Activated T-helper 1 cell treated with anti-CD3 and anti-CD28 coated beads, Interleukin-12 subunit alpha, Interleukin-12 subunit beta, Interleukin-2, Interleukin-4 antibody, amounts not matched to agents 30 ng/mL and 10 ng/mL and 1 ng/mL, durations not matched to agents 14 hours and 24 hours and 36 hours (primary cell): Measurements from ENCODE around the gene HCRTR1. TPM values are rescaled to one million over a fixed set of nuclear protein-coding genes. Genes with fewer than 3 reads are reported as not detected.

Experiments used
- DNase-seq: peaks from one replicate; pipeline ENCODE4 v3.0.0; 2021; ENCODE audit warnings: low spot score
- H3K27ac Mint-ChIP-seq: one replicate; pipeline ENCODE4 v1.8.0; 2021; ENCODE audit warnings: mild to moderate bottlenecking, mixed read lengths
- H3K27me3 Mint-ChIP-seq: one replicate; pipeline ENCODE4 v1.8.0; 2022; ENCODE audit warnings: mild to moderate bottlenecking, moderate library complexity, mixed read lengths; ENCODE audit not compliant: insufficient read depth
- H3K36me3 Mint-ChIP-seq: one replicate; pipeline ENCODE4 v1.8.0; 2021; ENCODE audit warnings: low read depth, mixed read lengths
- H3K4me1 Mint-ChIP-seq: one replicate; pipeline ENCODE4 v1.8.0; 2021; ENCODE audit warnings: low read depth, mixed read lengths
- H3K4me3 Mint-ChIP-seq: one replicate; pipeline ENCODE4 v1.8.0; 2021; ENCODE audit warnings: mild to moderate bottlenecking, moderate library complexity, mixed read lengths
- H3K9me3 Mint-ChIP-seq: one replicate; pipeline ENCODE4 v1.8.0; 2021; ENCODE audit warnings: mixed read lengths
- intact Hi-C: fragments of 100-400 bp; cut with micrococcal nuclease; formaldehyde crosslinking; loops from one replicate; pipeline ENCODE4 v1.15.1; 2024
- total RNA-seq: library from RNA; stranded (reverse); gene quantifications from 2 replicates; pipeline ENCODE4 v1.2.3, GENCODE V29; 2022

Gene HCRTR1
- not detected in 2 replicates for total RNA-seq

DNA sequence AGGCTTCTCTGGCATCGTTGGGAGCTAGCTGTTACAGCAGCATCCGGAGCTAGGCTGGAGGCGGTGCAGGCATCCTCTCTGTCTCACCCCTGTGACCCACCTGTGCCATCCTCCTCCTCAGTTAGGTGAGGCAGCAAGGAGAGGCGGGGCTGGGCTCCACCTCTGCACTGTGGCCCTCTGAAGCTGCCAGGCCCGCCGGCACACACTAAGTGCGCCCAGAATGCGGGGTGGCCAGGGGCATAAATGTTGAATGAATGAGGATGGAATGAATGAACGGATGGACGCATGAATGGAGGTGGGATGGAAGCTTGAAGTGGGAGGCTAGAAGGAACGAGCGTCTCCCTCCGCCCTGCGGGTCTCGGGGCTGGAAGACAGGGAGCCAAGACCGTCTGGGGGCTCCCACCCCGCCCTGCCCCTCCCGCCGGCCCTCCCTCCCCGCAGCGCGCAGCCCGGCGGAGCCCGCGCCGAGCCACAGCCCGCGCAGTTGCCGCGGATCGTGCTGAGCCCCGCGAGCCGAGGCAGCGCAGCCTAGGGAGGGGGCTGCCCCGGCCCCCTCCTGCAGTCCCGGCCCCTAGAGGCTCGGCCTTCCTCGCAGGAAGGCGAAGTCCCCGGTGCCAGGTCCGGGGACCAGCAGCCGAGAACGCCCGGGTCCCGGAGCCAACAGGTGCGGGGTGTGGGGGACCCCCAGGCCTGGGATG lies at the start of gene HCRTR1:
HCRTR1 (plus strand) TSS at position 472 of the 698 bp plus-strand sequence. CDS start 1,504 bp downstream, outside the sequence.
- H3K27ac Mint-ChIP-seq: no peak within 1 kb of the TSS
- H3K27me3 Mint-ChIP-seq: peaks cover 35% of the 10 kb centered on the region
- no peaks in the 10 kb centered on the region for H3K4me1 Mint-ChIP-seq
- no peak for DNase-seq
- peak within 1 kb of the TSS; percentile 46 for H3K4me3 Mint-ChIP-seq
- peaks cover 2% of the 10 kb centered on the region for H3K36me3 Mint-ChIP-seq
- no peaks in the 10 kb centered on the region for H3K9me3 Mint-ChIP-seq
- intact Hi-C loops: no loop called here

GRCh38 chr1:31567956-31568570 lies 49.4 kb upstream of the HCRTR1 start:
- Mint-ChIP-seq H3K4me1 (no peaks in the 10 kb centered on the region), H3K4me3 (no peak overlapping the region), H3K36me3 (no peaks in the 10 kb centered on the region), H3K27ac (no peak overlapping the region), H3K27me3 (peaks cover 20% of the 10 kb centered on the region), H3K9me3 (no peaks in the 10 kb centered on the region)
- no peak for DNase-seq
- intact Hi-C loops: loop anchor here (10.0 kb wide), 1 partner anchor 137 kb away; the partner anchor contains the start of gene COL16A1

- intact Hi-C loops: loop anchor here (10.0 kb wide), 1 partner anchor 136 kb away; the partner anchor contains the start of gene COL16A1
- no peak for DNase-seq
- Mint-ChIP-seq H3K9me3 (no peaks in the 10 kb centered on the region), H3K4me1 (no peaks in the 10 kb centered on the region), H3K4me3 (no peak overlapping the region), H3K27me3 (peaks cover 19% of the 10 kb centered on the region), H3K27ac (no peak overlapping the region), H3K36me3 (no peaks in the 10 kb centered on the region)
Observed at GRCh38 chr1:31568895-31569595, 48.4 kb upstream of the HCRTR1 start.

- Mint-ChIP-seq H3K4me3 (no peak overlapping the region), H3K9me3 (no peaks in the 10 kb centered on the region), H3K4me1 (no peaks in the 10 kb centered on the region), H3K27ac (no peak overlapping the region), H3K36me3 (no peaks in the 10 kb centered on the region), H3K27me3 (peaks cover 21% of the 10 kb centered on the region)
- intact Hi-C loops: loop anchor here (10.0 kb wide), 1 partner anchor 135 kb away; the partner anchor contains the start of gene COL16A1
- DNase-seq: no peak
Observed at GRCh38 chr1:31569596-31570173, 47.8 kb upstream of the HCRTR1 start.

DNA sequence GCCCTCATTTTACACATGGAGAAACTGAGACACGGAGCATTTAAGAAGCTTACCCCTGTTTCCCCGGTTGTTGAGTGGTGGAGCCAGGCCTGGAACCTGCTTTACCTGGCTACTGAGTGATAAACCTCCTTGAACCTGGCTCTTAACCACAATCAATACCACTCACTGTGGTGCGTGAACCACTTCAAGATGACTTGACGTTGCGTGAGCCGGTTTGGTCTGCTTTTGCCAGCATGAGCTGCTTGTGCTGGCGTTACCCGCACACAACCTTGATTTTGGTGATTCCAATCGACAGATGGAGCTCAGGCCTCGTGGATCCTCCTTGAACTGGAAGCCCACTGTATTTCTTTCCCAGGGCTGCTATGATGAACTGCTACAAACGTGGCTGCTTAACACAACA lies 47.3 kb upstream of the HCRTR1 start:
- DNase-seq: no peak
- H3K36me3 Mint-ChIP-seq: no peaks in the 10 kb centered on the region
- H3K4me1 Mint-ChIP-seq: no peaks in the 10 kb centered on the region
- H3K27ac Mint-ChIP-seq: no peak overlapping the region
- no peaks in the 10 kb centered on the region for H3K9me3 Mint-ChIP-seq
- intact Hi-C loops: no loop called here
- H3K4me3 Mint-ChIP-seq: no peak overlapping the region
- peaks cover 20% of the 10 kb centered on the region for H3K27me3 Mint-ChIP-seq

- H3K9me3 Mint-ChIP-seq: no peaks in the 10 kb centered on the region
- peaks cover 16% of the 10 kb centered on the region for H3K27me3 Mint-ChIP-seq
- no peaks in the 10 kb centered on the region for H3K36me3 Mint-ChIP-seq
- H3K4me3 Mint-ChIP-seq: no peak overlapping the region
- DNase-seq: no peak
- no peaks in the 10 kb centered on the region for H3K4me1 Mint-ChIP-seq
- intact Hi-C loops: no loop called here
- no peak overlapping the region for H3K27ac Mint-ChIP-seq
Observed at GRCh38 chr1:31570906-31571305, 46.6 kb upstream of the HCRTR1 start.

DNA sequence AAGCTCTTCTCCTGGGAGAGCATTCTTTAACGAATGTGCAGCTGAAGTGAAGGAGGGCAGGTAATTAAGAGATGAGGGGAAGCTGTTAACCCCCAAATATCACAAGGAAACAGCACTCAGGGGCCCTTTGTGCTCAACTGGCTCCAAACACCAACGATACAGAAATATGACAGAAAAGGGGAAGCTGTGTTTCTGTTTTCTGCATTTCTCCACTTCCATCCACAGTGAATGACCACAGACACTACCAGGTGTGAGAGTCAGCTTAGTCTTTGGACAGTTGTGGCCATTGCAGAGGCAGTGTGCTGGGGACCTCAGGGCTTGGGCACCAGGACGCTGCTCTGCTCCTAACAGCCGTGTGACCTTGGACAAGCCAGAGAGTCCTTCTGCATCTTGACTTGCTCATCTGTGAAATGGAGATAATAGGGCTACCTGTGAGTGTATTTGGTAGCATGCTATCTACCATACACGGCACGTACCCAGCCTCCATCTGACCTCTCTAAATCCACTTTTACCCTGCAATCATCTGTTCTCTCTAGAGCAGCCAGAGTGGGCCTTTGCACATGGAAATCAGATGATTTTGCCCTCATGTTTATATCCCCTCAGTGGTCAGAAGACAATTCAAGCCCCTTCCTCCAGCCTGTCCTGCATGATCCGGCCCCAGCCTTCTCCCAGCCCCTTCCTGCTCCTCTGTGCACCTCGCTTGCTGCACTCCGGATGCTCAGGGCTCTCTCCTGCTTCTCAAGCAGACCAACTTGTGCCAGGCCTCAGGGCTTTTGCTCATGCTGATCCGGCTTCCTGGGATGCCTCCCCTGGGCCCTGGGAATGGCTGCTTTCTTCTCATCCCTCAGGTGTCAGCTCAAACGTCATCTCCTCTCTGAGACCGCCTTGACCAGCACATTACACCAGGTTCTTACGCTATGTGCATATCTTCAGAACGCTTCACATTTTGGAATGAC lies 45.9 kb upstream of the HCRTR1 start:
- intact Hi-C loops: no loop called here
- no peak for DNase-seq

DNA sequence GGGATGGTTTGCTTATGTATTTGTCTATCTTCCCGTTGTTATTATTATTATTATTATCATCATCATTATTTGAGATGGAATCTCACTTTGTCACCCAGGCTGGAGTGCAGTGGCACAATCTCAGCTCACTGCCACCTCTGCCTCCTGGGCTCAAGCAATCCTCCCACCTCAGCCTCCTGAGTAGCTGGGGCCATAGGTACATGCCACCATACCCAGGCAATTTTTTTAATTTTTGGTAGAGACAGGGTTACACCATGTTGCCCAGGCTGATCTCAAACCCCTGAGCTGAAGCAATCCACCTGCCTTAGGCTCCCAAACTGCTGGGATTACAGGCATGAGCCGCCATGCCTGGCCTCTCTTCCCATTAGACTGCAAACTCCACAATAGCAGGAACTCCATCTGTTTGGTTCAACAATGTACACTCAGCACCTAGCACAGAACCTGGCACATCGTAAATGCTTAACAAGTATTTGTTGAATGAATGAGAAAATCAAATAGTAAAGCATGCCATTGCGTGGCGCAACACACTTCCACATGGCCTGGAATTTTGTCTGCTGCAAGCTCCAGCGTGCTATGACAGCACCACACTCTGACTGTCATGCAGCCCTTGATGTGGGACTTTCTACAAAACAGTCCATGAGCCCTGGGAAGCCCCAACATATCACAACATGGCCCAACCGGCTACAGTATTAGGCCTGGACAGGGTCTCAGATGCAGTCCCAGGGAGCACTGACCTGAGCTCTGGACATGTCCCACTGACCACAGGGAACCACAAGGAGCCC lies 45.0 kb upstream of the HCRTR1 start:
- Mint-ChIP-seq H3K27ac (no peak overlapping the region), H3K27me3 (peaks cover 16% of the 10 kb centered on the region), H3K4me3 (no peak overlapping the region), H3K4me1 (no peaks in the 10 kb centered on the region), H3K36me3 (no peaks in the 10 kb centered on the region), H3K9me3 (no peaks in the 10 kb centered on the region)
- DNase-seq: no peak
- intact Hi-C loops: no loop called here

More for the DNA sequence above, 45.9 kb upstream of the HCRTR1 start:
- no peaks in the 10 kb centered on the region for H3K4me1 Mint-ChIP-seq
- H3K27ac Mint-ChIP-seq: no peak overlapping the region
- no peaks in the 10 kb centered on the region for H3K9me3 Mint-ChIP-seq
- H3K27me3 Mint-ChIP-seq: peaks cover 16% of the 10 kb centered on the region
- no peaks in the 10 kb centered on the region for H3K36me3 Mint-ChIP-seq
- no peak overlapping the region for H3K4me3 Mint-ChIP-seq

DNA sequence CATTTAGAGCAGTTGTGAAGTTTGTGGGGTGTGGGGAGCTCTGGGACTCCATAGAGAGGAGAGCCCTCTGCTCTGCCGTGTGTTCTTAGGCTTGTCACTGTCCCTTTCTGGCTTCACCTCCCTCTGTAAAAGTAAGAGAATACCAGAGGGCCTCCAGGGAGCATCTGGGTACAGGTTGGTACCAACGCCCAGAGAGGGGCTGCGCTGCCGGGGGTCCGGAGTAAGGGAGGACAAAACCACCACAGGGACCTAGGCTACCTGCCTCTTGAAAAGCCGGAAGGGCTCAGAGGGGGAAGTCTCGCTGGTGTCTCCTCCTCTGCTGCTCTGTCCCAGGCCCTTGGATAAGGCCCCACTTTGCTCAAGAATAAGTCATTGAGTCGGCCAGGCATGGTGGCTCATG lies 44.2 kb upstream of the HCRTR1 start:
- H3K27me3 Mint-ChIP-seq: peaks cover 12% of the 10 kb centered on the region
- H3K9me3 Mint-ChIP-seq: no peaks in the 10 kb centered on the region
- H3K27ac Mint-ChIP-seq: no peak overlapping the region
- intact Hi-C loops: no loop called here
- H3K36me3 Mint-ChIP-seq: no peaks in the 10 kb centered on the region
- no peak for DNase-seq
- no peaks in the 10 kb centered on the region for H3K4me1 Mint-ChIP-seq
- H3K4me3 Mint-ChIP-seq: no peak overlapping the region

DNA sequence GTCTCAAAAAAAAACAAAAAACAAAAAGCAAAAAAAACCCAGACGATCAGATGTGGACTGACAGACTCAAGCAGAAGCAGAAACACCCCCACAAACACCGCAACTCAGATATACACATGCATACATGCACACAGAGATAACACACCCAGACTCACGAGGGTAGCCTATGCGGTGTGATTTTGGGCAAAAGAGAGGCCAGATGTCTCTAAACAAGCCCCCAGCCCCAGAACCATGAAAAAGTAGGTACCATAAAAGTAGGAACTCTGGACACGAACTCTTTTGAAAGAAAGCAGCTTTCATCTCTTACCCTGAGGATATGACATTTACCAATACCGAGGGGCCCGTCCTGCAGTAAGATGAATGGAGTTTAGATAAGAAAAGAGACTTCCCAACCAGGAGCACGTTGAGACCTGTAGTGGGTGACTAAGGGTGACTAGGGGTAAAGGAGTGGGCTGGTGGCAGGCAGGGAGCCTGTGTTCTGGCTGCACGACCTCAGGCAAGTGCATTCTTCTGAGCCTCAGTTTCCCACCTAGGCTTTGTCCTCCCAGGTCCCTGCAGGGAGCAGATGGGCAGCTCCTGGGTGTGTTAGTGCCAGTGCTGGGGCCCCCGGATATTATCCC lies 42.6 kb upstream of the HCRTR1 start:
- Mint-ChIP-seq H3K27ac (no peak overlapping the region), H3K27me3 (peaks cover 12% of the 10 kb centered on the region), H3K36me3 (no peaks in the 10 kb centered on the region), H3K4me3 (no peak overlapping the region), H3K9me3 (no peaks in the 10 kb centered on the region), H3K4me1 (no peaks in the 10 kb centered on the region)
- DNase-seq: no peak
- intact Hi-C loops: no loop called here

DNA sequence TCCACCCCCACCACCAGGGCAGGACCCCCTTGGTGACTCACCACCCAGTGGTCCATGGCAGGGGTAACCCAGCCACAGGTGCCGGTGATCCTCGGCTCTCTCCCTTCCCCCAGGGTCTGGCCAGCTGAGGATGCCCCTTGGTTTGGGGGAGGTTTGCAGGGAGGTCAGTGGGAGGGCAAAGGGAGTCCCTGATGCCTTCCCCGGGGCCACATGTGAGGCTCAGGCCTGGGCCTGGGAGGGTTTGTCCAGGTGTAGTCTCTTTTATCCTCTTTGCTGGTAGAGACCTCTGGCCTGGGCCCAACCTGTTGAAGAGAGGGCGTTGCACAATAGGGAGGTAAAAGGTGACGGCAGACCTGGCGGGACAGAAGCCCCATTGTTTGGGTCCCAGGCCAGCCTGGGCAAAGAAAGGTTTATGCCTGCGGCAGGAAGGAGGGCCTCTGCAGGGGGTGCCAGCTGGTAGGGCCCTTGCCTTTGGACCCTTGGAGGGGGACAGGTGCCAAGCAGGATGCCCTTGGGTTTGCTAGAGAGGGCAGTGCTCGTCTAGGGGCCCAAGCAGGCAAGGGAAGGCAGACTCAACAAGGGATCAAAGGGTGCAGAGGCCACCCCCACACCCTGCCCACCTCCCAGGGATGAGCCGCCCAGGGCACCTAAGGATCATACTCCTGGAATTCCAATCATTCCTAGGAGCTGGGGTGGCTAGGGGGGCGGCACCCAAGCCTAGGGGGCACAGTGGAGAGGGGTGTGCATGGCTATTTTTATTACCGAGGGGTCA lies 41.9 kb upstream of the HCRTR1 start:
- intact Hi-C loops: no loop called here
- no peak for DNase-seq
- H3K36me3 Mint-ChIP-seq: no peaks in the 10 kb centered on the region
- no peaks in the 10 kb centered on the region for H3K9me3 Mint-ChIP-seq
- no peaks in the 10 kb centered on the region for H3K4me1 Mint-ChIP-seq
- no peak overlapping the region for H3K27ac Mint-ChIP-seq
- H3K4me3 Mint-ChIP-seq: no peak overlapping the region
- H3K27me3 Mint-ChIP-seq: peaks cover 12% of the 10 kb centered on the region
